HEK293 (cell line): ENCODE results near the gene CRYAB.

Experiments
- CTCF ChIA-PET: fragments of 350-600 bp; formaldehyde crosslinking; extraction: SDS; loops from one replicate; lab custom pipeline; 2021; ENCODE audit warnings: antibody characterized with exemption; lab: Yijun Ruan, JAX
- POLR2A ChIA-PET: fragments of 300-600 bp; formaldehyde crosslinking; extraction: SDS; loops from one replicate; lab custom pipeline; 2020; ENCODE audit warnings: antibody characterized with exemption, inconsistent platforms; lab: Yijun Ruan, JAX
- H3K27ac ChIP-seq: fragments of 200-500 bp; sonication (Bioruptor generic); 2 replicates; pipeline ENCODE4 v1.5.1; 2014; ENCODE audit warnings: low read depth, low read length, control low read depth, inconsistent platforms; ENCODE audit errors: extremely low read depth
- H3K36me3 ChIP-seq, 2 experiments: fragments of 200-500 bp in 1 of 2; sonication (Bioruptor generic) in 1 of 2; 1 replicate in 1 of 2; 2 replicates in 1 of 2; pipeline ENCODE4 v1.5.1; 2014 to 2017; ENCODE audit warnings: inconsistent platforms in 2 of 2, low read length in 2 of 2; ENCODE audit not compliant: control insufficient read depth in 2 of 2, insufficient read depth in 1 of 2
- H3K4me1 ChIP-seq: fragments of 200-500 bp; sonication (Bioruptor generic); 2 replicates; pipeline ENCODE4 v1.5.1; 2014; ENCODE audit warnings: mild to moderate bottlenecking, low read length, inconsistent platforms; ENCODE audit not compliant: control insufficient read depth, insufficient read depth
- H3K4me3 ChIP-seq: 2 replicates; pipeline ENCODE4 v1.5.1; 2011; ENCODE audit warnings: low read depth, mild to moderate bottlenecking, control low read depth, low read length, moderate library complexity
- H3K9me3 ChIP-seq: fragments of 200-500 bp; sonication (Bioruptor generic); 2 replicates; pipeline ENCODE4 v1.5.1; 2014; ENCODE audit warnings: low read depth, low read length, inconsistent platforms; ENCODE audit not compliant: control insufficient read depth, insufficient read depth
- BCL11B ChIP-seq: fragments of 450-650 bp; formaldehyde crosslinking; IDR thresholded peaks from 2 replicates; pipeline ENCODE4 v1.5.1; 2016; ENCODE audit warnings: low read depth, missing biosample characterization, missing genetic modification characterization
- MEIS1 ChIP-seq: sonication (generic); formaldehyde crosslinking; IDR thresholded peaks from 2 replicates; pipeline ENCODE4 v1.8.1; 2022; ENCODE audit warnings: missing genetic modification reagents, mild to moderate bottlenecking, borderline replicate concordance
- OSR2 ChIP-seq: fragments of 450-650 bp; formaldehyde crosslinking; IDR thresholded peaks from 2 replicates; pipeline ENCODE4 v1.5.1; 2016; ENCODE audit warnings: missing biosample characterization, missing genetic modification characterization
- SP3 ChIP-seq: fragments of 450-650 bp; formaldehyde crosslinking; IDR thresholded peaks from 2 replicates; pipeline ENCODE4 v1.5.1; 2016; ENCODE audit warnings: missing biosample characterization, missing genetic modification characterization
- TSHZ1 ChIP-seq: fragments of 450-650 bp; formaldehyde crosslinking; IDR thresholded peaks from 2 replicates; pipeline ENCODE4 v1.5.1; 2016; ENCODE audit warnings: missing biosample characterization, missing genetic modification characterization, borderline replicate concordance
- ZBTB17 ChIP-seq: fragments of 450-650 bp; formaldehyde crosslinking; IDR thresholded peaks from 2 replicates; pipeline ENCODE4 v1.5.1; 2016; ENCODE audit warnings: missing biosample characterization, missing genetic modification characterization
- ZIC2 ChIP-seq: fragments of 450-650 bp; formaldehyde crosslinking; IDR thresholded peaks from 2 replicates; pipeline ENCODE4 v1.5.1; 2016; ENCODE audit warnings: missing biosample characterization, missing genetic modification characterization
- ZNF10 ChIP-seq: fragments of 450-650 bp; formaldehyde crosslinking; IDR thresholded peaks from 2 replicates; pipeline ENCODE4 v1.5.1; 2017; ENCODE audit warnings: missing biosample characterization, missing genetic modification characterization
- ZNF155 ChIP-seq: fragments of 450-650 bp; formaldehyde crosslinking; IDR thresholded peaks from 2 replicates; pipeline ENCODE4 v1.5.1; 2016; ENCODE audit warnings: missing biosample characterization, missing genetic modification characterization
- ZNF266 ChIP-seq: fragments of 450-650 bp; formaldehyde crosslinking; IDR thresholded peaks from 2 replicates; pipeline ENCODE4 v1.5.1; 2016; ENCODE audit warnings: missing biosample characterization, missing genetic modification characterization, low read depth
- ZNF335 ChIP-seq: fragments of 450-650 bp; formaldehyde crosslinking; conservative IDR thresholded peaks from 2 replicates; pipeline ENCODE4 v1.5.1; 2016; ENCODE audit warnings: missing biosample characterization, missing genetic modification characterization
- ZNF423 ChIP-seq: fragments of 450-650 bp; formaldehyde crosslinking; IDR thresholded peaks from 2 replicates; pipeline ENCODE4 v1.5.1; 2016; ENCODE audit warnings: missing biosample characterization, missing genetic modification characterization
- ZNF610 ChIP-seq: fragments of 450-650 bp; formaldehyde crosslinking; IDR thresholded peaks from 2 replicates; pipeline ENCODE4 v1.5.1; 2016; ENCODE audit warnings: missing biosample characterization, missing genetic modification characterization, borderline replicate concordance
- ZNF624 ChIP-seq: fragments of 450-650 bp; formaldehyde crosslinking; IDR thresholded peaks from 2 replicates; pipeline ENCODE4 v1.5.1; 2017; ENCODE audit warnings: missing biosample characterization, missing genetic modification characterization
- ZNF629 ChIP-seq: fragments of 450-650 bp; formaldehyde crosslinking; IDR thresholded peaks from 2 replicates; pipeline ENCODE4 v1.5.1; 2017; ENCODE audit warnings: missing biosample characterization, missing genetic modification characterization
- ZNF677 ChIP-seq: fragments of 450-650 bp; IDR thresholded peaks from 2 replicates; pipeline ENCODE4 v1.5.0; 2018; ENCODE audit warnings: missing biosample characterization, mild to moderate bottlenecking, missing genetic modification characterization, moderate library complexity
- ZNF785 ChIP-seq: fragments of 450-650 bp; formaldehyde crosslinking; IDR thresholded peaks from 2 replicates; pipeline ENCODE4 v1.5.1; 2016; ENCODE audit warnings: missing biosample characterization, missing genetic modification characterization

Gene CRYAB

GRCh38 chr11:111908639-111909305, 2.8 kb downstream of the CRYAB start:
- Histone ChIP-seq H3K27ac (no peak overlapping the region), H3K4me1 (no peaks in the 10 kb centered on the region), H3K9me3 (no peaks in the 10 kb centered on the region), H3K4me3 (no peak overlapping the region), H3K36me3 (no peaks in the 10 kb centered on the region)
- TF ChIP-seq ZNF10 (no peak), ZNF677 (tag by site-specific recombination) (no peak), OSR2 (tag by site-specific recombination) (no peak), ZNF155 (no peak), ZNF335 (tag by site-specific recombination) (no peak), ZNF629 (tag by site-specific recombination) (no peak), ZIC2 (no peak)
- CTCF ChIA-PET, result interaction anchor here (0.5 to 1.0 kb wide), 3 partner anchors 9 to 136 kb away, joined by 3 to 4 read pairs (median 3); no protein-coding TSS in a partner anchor
- POLR2A ChIA-PET, result interaction anchor here (1.2 kb wide), 1 partner anchor 37 kb away, joined by 4 read pairs; the partner anchor contains the start of gene ALG9

GRCh38 chr11:111906680-111907079, 4.9 kb downstream of the CRYAB start:
- POLR2A ChIA-PET, result no interaction called here
- Histone ChIP-seq H3K9me3 (no peaks in the 10 kb centered on the region), H3K27ac (no peak overlapping the region), H3K4me1 (no peaks in the 10 kb centered on the region), H3K36me3 (no peaks in the 10 kb centered on the region), H3K4me3 (no peak overlapping the region)
- TF ChIP-seq ZBTB17 (tag by site-specific recombination) (no peak), TSHZ1 (tag by site-specific recombination) (no peak), ZNF624 (no peak), ZNF785 (tag by site-specific recombination) (no peak), ZNF423 (no peak), ZNF266 (tag by site-specific recombination) (no peak)
- CTCF ChIA-PET, result no interaction called here

GRCh38 chr11:111905411-111905810, 6.2 kb downstream of the CRYAB start:
- POLR2A ChIA-PET, result no interaction called here
- Histone ChIP-seq H3K4me3 (no peak overlapping the region), H3K4me1 (no peaks in the 10 kb centered on the region), H3K9me3 (no peaks in the 10 kb centered on the region), H3K36me3 (no peaks in the 10 kb centered on the region), H3K27ac (no peak overlapping the region)
- CTCF ChIA-PET, result no interaction called here
- TF ChIP-seq SP3 (tag by site-specific recombination) (no peak), BCL11B (no peak), ZNF610 (tag by site-specific recombination) (no peak), MEIS1 (CRISPR knock-in tag) (no peak)
